Measurements from ENCODE around the gene WDR33.

GRCh38 chr2:127674241-127675209 is 136.4 kb downstream of the WDR33 start:
- TF ChIP-seq CTCF (IDR thresholded peaks at IDR 0.05): no peak
- TF ChIP-seq POLR2A (IDR thresholded peaks at IDR 0.05): no peak

Data from right lobe of liver (tissue), 4 donors.